HEK293T (cell line): ENCODE results near the gene CRIP3.

Experiments used
- CTCF ChIA-PET: fragments of 350-600 bp; formaldehyde crosslinking; extraction: SDS; loops from one replicate; lab custom pipeline; 2021; ENCODE audit warnings: antibody characterized with exemption, inconsistent platforms; lab: Yijun Ruan, JAX
- POLR2A ChIA-PET: fragments of 350-600 bp; formaldehyde crosslinking; extraction: SDS; loops from one replicate; lab custom pipeline; 2020; ENCODE audit warnings: antibody characterized with exemption, inconsistent platforms; lab: Yijun Ruan, JAX
- DNase-seq: peaks from one replicate; pipeline ENCODE4 v3.0.0; 2012; ENCODE audit warnings: mixed read lengths; ENCODE audit errors: extremely low spot score
- ARNT ChIP-seq: fragments of 450-650 bp; IDR thresholded peaks from 2 replicates; pipeline ENCODE4 v1.6.1; 2017; ENCODE audit warnings: mild to moderate bottlenecking
- BHLHE40 ChIP-seq: fragments of 450-650 bp; IDR thresholded peaks from 2 replicates; pipeline ENCODE4 v1.6.1; 2016; ENCODE audit warnings: mild to moderate bottlenecking, moderate library complexity, borderline replicate concordance
- CTBP1 ChIP-seq: fragments of 450-650 bp; IDR thresholded peaks from 2 replicates; pipeline ENCODE4 v1.6.1; 2016; ENCODE audit warnings: borderline replicate concordance
- ELF4 ChIP-seq: fragments of 450-650 bp; IDR thresholded peaks from 2 replicates; pipeline ENCODE4 v1.6.1; 2017; ENCODE audit warnings: antibody characterized with exemption
- FOXA1 ChIP-seq: fragments of 450-650 bp; IDR thresholded peaks from 2 replicates; pipeline ENCODE4 v1.6.1; 2016; ENCODE audit warnings: mild to moderate bottlenecking
- FOXK2 ChIP-seq: fragments of 450-650 bp; IDR thresholded peaks from 2 replicates; pipeline ENCODE4 v1.6.1; 2016; ENCODE audit warnings: mild to moderate bottlenecking
- FOXM1 ChIP-seq: fragments of 450-650 bp; IDR thresholded peaks from 2 replicates; pipeline ENCODE4 v1.6.1; 2017; ENCODE audit warnings: mild to moderate bottlenecking, borderline replicate concordance
- HDGF ChIP-seq: fragments of 450-650 bp; IDR thresholded peaks from 2 replicates; pipeline ENCODE4 v1.6.1; 2017; ENCODE audit warnings: antibody characterized with exemption, borderline replicate concordance
- L3MBTL2 ChIP-seq: fragments of 450-650 bp; conservative IDR thresholded peaks from 2 replicates; pipeline ENCODE4 v1.6.1; 2016; ENCODE audit warnings: mild to moderate bottlenecking
- LEF1 ChIP-seq: fragments of 450-650 bp; IDR thresholded peaks from 2 replicates; pipeline ENCODE4 v1.6.1; 2017; ENCODE audit warnings: mild to moderate bottlenecking, borderline replicate concordance
- NFRKB ChIP-seq: fragments of 450-650 bp; IDR thresholded peaks from 2 replicates; pipeline ENCODE4 v1.6.1; 2016; ENCODE audit warnings: mild to moderate bottlenecking, moderate library complexity
- PKNOX1 ChIP-seq: fragments of 450-650 bp; IDR thresholded peaks from 2 replicates; pipeline ENCODE4 v1.6.1; 2016
- SP1 ChIP-seq: fragments of 450-650 bp; IDR thresholded peaks from 2 replicates; pipeline ENCODE4 v1.6.1; 2017
- SUZ12 ChIP-seq: fragments of 450-650 bp; IDR thresholded peaks from 2 replicates; pipeline ENCODE4 v1.6.1; 2016; ENCODE audit warnings: mild to moderate bottlenecking
- TARDBP ChIP-seq: fragments of 450-650 bp; IDR thresholded peaks from 2 replicates; pipeline ENCODE4 v1.6.1; 2016
- ZNF384 ChIP-seq: fragments of 450-650 bp; IDR thresholded peaks from 2 replicates; pipeline ENCODE4 v1.6.1; 2016

The CRIP3 gene

DNA sequence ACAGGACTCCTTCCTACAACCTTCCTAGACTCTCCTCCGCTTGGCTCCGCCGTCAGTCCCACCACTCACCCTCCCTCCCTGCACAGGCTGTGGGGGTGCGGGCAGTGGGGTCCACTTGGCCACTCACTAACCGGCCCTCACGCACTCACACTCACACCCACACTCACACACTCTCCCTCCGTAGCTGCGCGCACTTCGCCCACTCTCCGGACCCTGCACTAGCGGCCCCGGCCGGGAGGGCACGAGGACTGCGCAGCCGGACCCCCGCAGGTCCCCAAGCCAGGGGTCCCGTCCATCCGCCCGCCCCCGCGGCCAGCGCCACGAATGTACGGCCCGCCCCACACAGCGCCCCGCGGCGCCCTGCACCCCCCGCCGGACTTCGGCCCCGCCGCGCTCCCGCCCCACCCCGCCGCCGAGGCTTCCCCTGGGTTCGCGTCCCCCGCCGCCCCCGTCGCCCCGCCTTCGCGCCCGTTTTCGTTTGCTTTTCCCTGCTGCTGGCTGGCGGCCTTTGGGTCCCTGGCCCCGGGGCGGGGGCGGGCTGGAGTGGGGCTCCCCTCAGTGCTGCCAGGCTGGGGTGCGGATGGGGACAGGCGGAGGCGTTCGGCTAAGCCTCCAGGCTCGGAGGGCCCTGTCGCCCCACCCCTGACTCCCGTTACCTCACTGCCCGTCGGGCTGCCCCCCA, 33.6 kb downstream of the CRIP3 start:
- ChIA-PET POLR2A (no interaction called here), CTCF (no interaction called here)
- TF ChIP-seq FOXA1, result no peak
- TF ChIP-seq HDGF, result no peak
- TF ChIP-seq PKNOX1, result no peak
- no peak for TF ChIP-seq BHLHE40
- TF ChIP-seq L3MBTL2, result no peak
- no peak for TF ChIP-seq SP1
- TF ChIP-seq ZNF384, result no peak
- no peak for DNase-seq

DNA sequence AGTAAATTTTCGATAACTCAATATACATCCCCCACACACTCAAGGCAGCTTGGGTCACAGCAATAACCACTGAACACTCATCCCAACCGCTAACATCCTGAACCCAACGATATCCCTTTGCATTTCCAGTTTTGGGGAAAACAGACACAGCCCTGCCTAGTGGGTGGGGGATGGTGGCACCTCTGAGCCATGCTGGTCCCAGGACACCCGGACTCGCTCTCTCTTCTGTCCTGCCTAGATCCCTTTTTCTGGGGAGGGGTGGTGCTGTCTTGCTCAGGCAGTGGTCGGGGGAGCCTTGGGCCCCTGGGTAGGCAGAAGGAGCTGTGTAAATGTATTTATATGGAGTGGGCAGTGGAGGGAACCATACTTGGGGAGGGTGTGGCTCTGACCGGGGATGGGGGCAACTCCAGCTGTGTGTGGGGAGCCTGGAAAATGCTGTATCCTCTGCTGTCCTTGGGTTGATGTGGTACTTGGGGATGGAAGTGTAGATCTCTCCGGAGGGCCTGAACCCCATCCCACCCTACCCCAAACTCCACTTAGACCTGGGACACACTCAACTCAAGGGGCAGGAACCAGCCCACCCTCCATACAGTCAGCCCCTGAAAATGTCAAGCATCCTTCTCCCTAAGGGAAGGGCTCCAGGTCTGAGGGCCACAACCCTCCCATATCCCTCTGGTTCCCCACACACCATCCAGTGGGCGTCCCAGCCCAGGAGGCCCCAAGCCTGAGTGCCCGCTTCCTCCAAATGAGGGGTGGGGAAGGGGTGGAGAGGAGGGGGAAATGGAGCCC, 34.3 kb downstream of the CRIP3 start:
- ChIA-PET CTCF (no interaction called here), POLR2A (no interaction called here)
- TF ChIP-seq ZNF384 (no peak), FOXA1 (no peak), FOXM1 (no peak), ARNT (no peak), TARDBP (no peak), HDGF (no peak), LEF1 (no peak), SP1 (no peak), ELF4 (no peak)
- DNase-seq, result no peak

- ChIA-PET CTCF (no interaction called here), POLR2A (no interaction called here)
- TF ChIP-seq FOXA1 (no peak), TARDBP (no peak), SUZ12 (no peak), PKNOX1 (no peak), LEF1 (no peak), NFRKB (no peak), L3MBTL2 (no peak), HDGF (no peak), ARNT (no peak), FOXM1 (no peak), FOXK2 (no peak), CTBP1 (no peak), BHLHE40 (no peak)
- DNase-seq, result no peak
Observed at GRCh38 chr6:43273707-43274106, 34.9 kb downstream of the CRIP3 start.

- POLR2A ChIA-PET, result interaction anchor here (1.0 to 1.2 kb wide), 2 partner anchors 8 to 25 kb away, joined by 3 read pairs; no protein-coding TSS in a partner anchor
- TF ChIP-seq HDGF, result no peak
- no peak for TF ChIP-seq PKNOX1
- TF ChIP-seq TARDBP, result no peak
- TF ChIP-seq L3MBTL2, result no peak
- TF ChIP-seq CTBP1, result no peak
- TF ChIP-seq ARNT, result no peak
- no peak for TF ChIP-seq BHLHE40
- no peak for TF ChIP-seq FOXK2
- TF ChIP-seq NFRKB, result no peak
- TF ChIP-seq SP1, result no peak
- TF ChIP-seq FOXM1, result no peak
- TF ChIP-seq ELF4, result no peak
- TF ChIP-seq LEF1, result no peak
- TF ChIP-seq ZNF384, result no peak
- no peak for TF ChIP-seq SUZ12
- no peak for TF ChIP-seq FOXA1
- CTCF ChIA-PET, result interaction anchor here (0.6 kb wide), 1 partner anchor 15 kb away, joined by 3 read pairs; no protein-coding TSS in a partner anchor
Observed at GRCh38 chr6:43271944-43272343, 36.7 kb downstream of the CRIP3 start.

DNA sequence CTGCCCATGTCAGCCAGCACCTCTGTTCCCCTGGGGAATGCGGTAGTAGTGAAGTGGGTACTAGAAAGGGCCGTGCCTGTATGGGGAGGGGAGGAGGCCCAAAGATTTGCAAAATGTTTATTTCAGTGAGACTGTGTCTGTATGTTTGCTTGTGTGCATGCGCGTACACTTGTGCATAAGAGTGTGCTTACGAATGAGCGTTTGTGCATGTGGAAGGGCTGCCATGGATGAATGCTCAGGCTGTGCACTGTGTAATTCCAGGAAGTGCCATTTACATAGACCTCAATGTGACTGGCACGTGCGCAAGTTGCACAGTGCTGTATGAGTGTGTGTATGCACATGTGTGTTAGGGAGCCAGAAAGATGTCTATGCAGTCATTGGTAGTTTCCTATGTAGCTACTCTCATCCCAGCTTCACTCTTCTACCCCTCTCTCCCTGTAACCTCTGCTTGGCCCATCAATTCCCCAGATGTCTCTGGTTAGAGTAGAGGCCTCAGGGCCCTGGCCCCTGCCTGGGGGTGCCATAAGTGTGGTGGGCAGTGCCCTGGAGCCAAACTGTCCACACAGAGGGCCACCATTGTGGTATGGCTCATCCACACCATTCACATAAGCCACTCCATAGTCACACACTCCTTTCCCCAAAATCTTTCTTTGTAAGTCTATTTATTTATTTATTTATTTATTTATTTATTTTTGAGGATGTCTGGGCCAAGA, 37.4 kb downstream of the CRIP3 start:
- DNase-seq, result no peak
- ChIA-PET POLR2A (interaction anchor here (1.0 to 1.2 kb wide), 2 partner anchors 8 to 25 kb away, joined by 3 read pairs; no protein-coding TSS in a partner anchor), CTCF (interaction anchor here (0.6 kb wide), 1 partner anchor 15 kb away, joined by 3 read pairs; no protein-coding TSS in a partner anchor)
- no peak for TF ChIP-seq FOXM1
- no peak for TF ChIP-seq ARNT
- TF ChIP-seq BHLHE40, result no peak
- TF ChIP-seq HDGF, result no peak
- no peak for TF ChIP-seq CTBP1
- TF ChIP-seq SP1, result no peak
- no peak for TF ChIP-seq TARDBP
- no peak for TF ChIP-seq FOXK2
- no peak for TF ChIP-seq ZNF384
- TF ChIP-seq ELF4, result no peak
- no peak for TF ChIP-seq PKNOX1
- no peak for TF ChIP-seq NFRKB
- TF ChIP-seq L3MBTL2, result no peak
- no peak for TF ChIP-seq SUZ12
- TF ChIP-seq LEF1, result no peak
- TF ChIP-seq FOXA1, result no peak

More at GRCh38 chr6:43271944-43272343, 36.7 kb downstream of the CRIP3 start:
- no peak for DNase-seq
